T-helper 17 cell (primary cell): ENCODE results near the gene RMP24. TPM values are rescaled to one million over a fixed set of nuclear protein-coding genes. Genes with fewer than 3 reads are reported as not detected.
"Not testable (repeated sequence)": the region's sequence is repeated elsewhere in the genome, so short reads cannot be mapped to it uniquely, and the experiment has no call there.

Experiments used
- ATAC-seq: fragments of 150-1000 bp; cut with Tn5 transposase; 2 replicates; pipeline ENCODE4 v1.10.0; 2021; ENCODE audit warnings: mild to moderate bottlenecking, moderate library complexity
- DNase-seq, 3 donors: peaks; one replicate each; pipeline versions ENCODE4 v3.0.0 to v3.0.0-alpha.2; 2020 to 2021
- H3K9me3 ChIP-seq: one replicate; pipeline ENCODE4 v1.7.0; 2013; ENCODE audit warnings: low read length, mild to moderate bottlenecking; ENCODE audit not compliant: control insufficient read depth, poor library complexity, severe bottlenecking
- H3K27ac Mint-ChIP-seq: one replicate; pipeline ENCODE4 v1.8.0; 2022; ENCODE audit warnings: mild to moderate bottlenecking, moderate library complexity, mixed read lengths
- H3K27me3 Mint-ChIP-seq: one replicate; pipeline ENCODE4 v1.8.0; 2022; ENCODE audit warnings: mixed read lengths
- H3K36me3 Mint-ChIP-seq: one replicate; pipeline ENCODE4 v1.8.0; 2022; ENCODE audit warnings: low read depth, mixed read lengths
- H3K4me1 Mint-ChIP-seq: one replicate; pipeline ENCODE4 v1.8.0; 2022; ENCODE audit warnings: mild to moderate bottlenecking, mixed read lengths
- H3K4me3 Mint-ChIP-seq: one replicate; pipeline ENCODE4 v1.8.0; 2022; ENCODE audit warnings: mild to moderate bottlenecking, moderate library complexity, mixed read lengths
- total RNA-seq, 4 donors: library from RNA in 2 of 4; stranded (reverse) in 2 of 4; gene quantifications; one replicate each; pipeline ENCODE4 v1.2.3 and lab custom pipeline; 2022 to 2026

Gene RMP24

DNA sequence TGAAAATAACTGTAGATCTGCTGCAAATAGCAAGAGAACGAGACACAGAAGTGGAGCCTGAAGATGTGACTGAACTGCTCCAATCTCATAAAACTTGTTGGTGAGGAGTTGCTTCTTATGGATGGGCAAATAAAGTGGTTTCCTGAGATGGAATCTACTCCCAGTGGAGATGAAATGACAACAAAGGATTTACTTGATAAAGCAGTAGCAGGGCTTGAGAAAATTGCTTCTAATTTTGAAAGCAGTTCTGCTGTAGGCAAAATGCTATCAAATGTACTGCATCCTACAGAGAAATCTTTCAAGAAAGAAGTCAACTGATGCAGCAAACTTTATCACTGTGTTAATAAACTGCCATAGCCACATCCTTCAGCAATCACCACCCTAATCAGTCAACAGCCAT, 50.9 kb downstream of the RMP24 start:
- H3K27ac Mint-ChIP-seq = no peak overlapping the region
- H3K9me3 ChIP-seq = no peaks in the 10 kb centered on the region
- H3K36me3 Mint-ChIP-seq = no peaks in the 10 kb centered on the region
- peaks cover 3% of the 10 kb centered on the region for H3K4me1 Mint-ChIP-seq
- DNase-seq = no peak
- no peak overlapping the region for H3K4me3 Mint-ChIP-seq
- no peak for ATAC-seq
- H3K27me3 Mint-ChIP-seq = no peaks in the 10 kb centered on the region

DNA sequence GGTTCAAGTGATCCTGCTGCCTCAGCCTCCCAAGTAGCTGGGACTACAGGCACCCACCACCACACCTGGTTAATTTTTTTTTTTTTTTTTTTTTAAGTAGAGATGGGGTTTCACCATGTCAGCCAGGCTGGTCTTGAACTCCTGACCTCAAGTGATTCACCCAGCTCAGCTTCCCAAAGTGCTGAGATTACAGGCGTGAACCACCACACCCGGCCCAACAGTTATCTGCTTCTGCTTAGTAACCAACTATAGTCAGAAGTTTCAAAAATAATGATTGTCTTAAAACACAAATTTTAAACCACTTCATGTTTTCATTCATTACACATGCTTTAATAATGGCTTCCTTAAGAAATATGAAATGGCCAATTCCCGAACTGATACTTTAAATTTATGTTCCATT, 51.8 kb downstream of the RMP24 start:
- not testable (repeated sequence) for H3K4me1 Mint-ChIP-seq, H3K27me3 Mint-ChIP-seq, H3K27ac Mint-ChIP-seq, H3K4me3 Mint-ChIP-seq, H3K36me3 Mint-ChIP-seq, ATAC-seq, H3K9me3 ChIP-seq, DNase-seq

DNA sequence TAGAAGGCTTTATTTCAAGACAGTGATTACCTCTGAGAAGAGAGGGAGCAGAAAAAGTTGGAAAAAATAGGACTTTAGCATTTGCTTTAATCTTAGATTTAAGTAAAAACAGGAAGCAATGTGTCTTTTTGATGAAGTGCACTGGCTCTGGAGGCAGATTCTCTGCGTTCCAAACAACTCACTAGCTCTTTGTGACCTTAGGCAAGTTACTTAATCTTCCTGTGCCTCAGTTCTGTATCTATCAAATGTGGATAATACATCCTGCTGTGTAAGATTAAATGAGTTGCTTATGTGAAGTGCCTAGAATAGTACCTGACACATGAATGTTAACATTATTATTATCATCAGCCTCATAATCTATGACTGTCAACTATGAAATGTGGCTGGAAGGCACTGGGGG, 52.5 kb downstream of the RMP24 start:
- ATAC-seq (no peak), DNase-seq (no peak)
- H3K27me3 Mint-ChIP-seq = no peaks in the 10 kb centered on the region
- H3K4me3 Mint-ChIP-seq = no peak overlapping the region
- H3K27ac Mint-ChIP-seq = no peak overlapping the region
- H3K36me3 Mint-ChIP-seq = no peaks in the 10 kb centered on the region
- peaks cover 7% of the 10 kb centered on the region for H3K4me1 Mint-ChIP-seq
- H3K9me3 ChIP-seq = no peaks in the 10 kb centered on the region

DNA sequence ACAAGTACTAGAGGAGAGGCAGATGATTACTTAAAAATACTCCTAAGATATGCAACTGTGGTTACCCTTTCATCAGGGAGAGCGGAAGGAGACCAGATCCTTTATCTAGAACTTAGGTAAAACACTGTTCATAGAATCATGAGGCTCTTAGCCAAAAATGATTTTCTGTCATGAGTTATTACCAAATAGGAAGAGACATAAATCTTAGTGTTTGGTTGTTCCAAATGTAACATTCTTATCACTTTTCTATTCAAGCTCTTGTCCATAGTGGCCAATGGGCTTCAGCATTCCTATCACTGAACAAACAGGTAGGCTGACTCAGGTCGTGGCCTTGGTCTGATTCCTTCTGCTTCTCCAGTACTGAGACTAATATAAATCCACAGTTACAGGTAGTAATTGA, 56.4 kb downstream of the RMP24 start:
- ATAC-seq = no peak

More for the DNA sequence above, 56.4 kb downstream of the RMP24 start:
- DNase-seq = no peak
- Mint-ChIP-seq H3K36me3 (peaks cover 6% of the 10 kb centered on the region), H3K27ac (peak overlapping the region; percentile 19), H3K27me3 (no peaks in the 10 kb centered on the region), H3K4me3 (no peak overlapping the region), H3K4me1 (peaks cover 22% of the 10 kb centered on the region)
- H3K9me3 ChIP-seq = no peaks in the 10 kb centered on the region

Other genes starting within 250 kb of the RMP24 start
- 10 to 100 TPM; 14.9 to 20.5 TPM for gene RPRD1A, start 94.9 kb downstream of the RMP24 start, total RNA-seq
- 10 to 100 TPM; 14.4 to 16.3 TPM for gene SLC39A6, start 156.7 kb downstream of the RMP24 start, total RNA-seq
- gene ELP2, start 157.2 kb downstream of the RMP24 start, total RNA-seq = 100 to 1,000 TPM; 147 to 152 TPM
- gene MOCOS, start 214.8 kb downstream of the RMP24 start, total RNA-seq = under 1 TPM in 1 of 2 donors, not detected in 1; 0.30 TPM